ENCODE data around the gene PIK3C3.

DNA sequence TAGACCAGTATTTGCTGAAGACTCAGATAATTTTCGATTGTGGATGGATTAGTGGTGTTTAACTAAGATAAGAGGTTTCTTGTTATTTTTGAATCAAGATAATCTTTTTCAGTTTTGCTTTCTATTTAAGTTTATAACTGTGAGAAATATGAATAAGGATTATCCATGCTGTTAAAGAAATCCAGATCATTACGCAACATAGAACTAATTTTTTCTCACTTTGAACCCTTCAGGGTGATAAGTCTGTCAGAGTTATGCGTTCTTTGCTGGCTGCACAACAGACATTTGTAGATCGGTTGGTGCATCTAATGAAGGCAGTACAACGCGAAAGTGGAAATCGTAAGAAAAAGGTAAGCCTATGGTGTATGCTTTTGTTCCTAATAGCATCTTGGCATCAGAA is 74.1 kb downstream of the PIK3C3 start:
- TF ChIP-seq CTCF (IDR thresholded peaks at IDR 0.05): no peak
- TF ChIP-seq POLR2A (IDR thresholded peaks at IDR 0.05): no peak
